GM12878 (cell line): ENCODE measurements around the gene PPARA.

Experiments
- KLF5 ChIP-seq: fragments of 450-650 bp; IDR thresholded peaks from 2 replicates; pipeline ENCODE4 v1.6.1; 2014; ENCODE audit warnings: mild to moderate bottlenecking; ENCODE audit not compliant: partially characterized antibody
- TF ChIP-seq, protein P1 (sequence below): IDR thresholded peaks from 2 replicates; pipeline ENCODE4 v1.6.1; 2012; ENCODE audit warnings: low read depth, low read length, improper control_type of control experiment

DNA sequence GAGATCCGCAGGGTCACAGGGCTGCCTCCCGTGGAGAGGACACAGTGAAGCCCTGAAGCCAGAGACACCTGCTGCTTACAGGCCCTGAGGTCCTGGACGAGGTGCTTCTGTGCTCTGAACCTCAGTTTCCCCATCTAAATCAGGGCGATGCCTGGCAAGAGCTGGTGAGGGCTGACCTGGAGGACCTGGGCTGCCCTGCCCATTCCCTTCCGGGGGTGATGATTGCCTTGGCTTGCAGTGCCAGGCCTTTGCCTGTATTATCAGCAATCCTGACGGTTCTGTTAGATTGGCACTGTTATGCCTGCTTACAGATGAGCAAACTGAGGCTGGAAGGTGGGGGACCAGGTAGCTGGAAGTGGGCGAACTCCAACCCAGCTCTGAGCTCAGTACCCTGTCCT lies 138.5 kb downstream of the PPARA start:
- no peak for TF ChIP-seq KLF5
- TF ChIP-seq, protein P1, sequence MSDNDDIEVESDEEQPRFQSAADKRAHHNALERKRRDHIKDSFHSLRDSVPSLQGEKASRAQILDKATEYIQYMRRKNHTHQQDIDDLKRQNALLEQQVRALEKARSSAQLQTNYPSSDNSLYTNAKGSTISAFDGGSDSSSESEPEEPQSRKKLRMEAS, result no peak
